Ascending aorta (tissue), 2 donors: ENCODE measurements around the gene SGIP1. TPM values are rescaled to one million over a fixed set of nuclear protein-coding genes. Genes with fewer than 3 reads are reported as not detected.

Experiments
- DNase-seq, 2 donors: peaks; one replicate each; pipeline ENCODE4 v3.0.0-alpha.2; 2019; ENCODE audit warnings: low spot score in 2 of 2
- H3K27ac ChIP-seq, 2 donors: fragments of 200-600 bp; sonication (generic); one replicate each; pipeline ENCODE4 v1.5.1; 2016 to 2017; ENCODE audit warnings: mild to moderate bottlenecking in 1 of 2
- H3K27me3 ChIP-seq: fragments of 200-600 bp; sonication (generic); one replicate; pipeline ENCODE4 v1.5.1; 2017
- H3K36me3 ChIP-seq, 2 donors: fragments of 200-600 bp; sonication (generic); one replicate each; pipeline ENCODE4 v1.5.1; 2016
- H3K4me1 ChIP-seq, 2 donors: fragments of 200-600 bp; sonication (generic); one replicate each; pipeline ENCODE4 v1.5.1; 2016 to 2017; ENCODE audit warnings: mild to moderate bottlenecking in 1 of 2
- H3K4me3 ChIP-seq, 2 donors: fragments of 200-600 bp; sonication (generic); one replicate each; pipeline ENCODE4 v1.5.1; 2016 to 2017; ENCODE audit warnings: mild to moderate bottlenecking in 1 of 2
- H3K9me3 ChIP-seq, 2 donors: fragments of 200-600 bp; sonication (generic); one replicate each; pipeline ENCODE4 v1.5.1; 2016
- CTCF ChIP-seq, 3 experiments: fragments of 200-600 bp in 2 of 3; fragments of 450-650 bp in 1 of 3; sonication (generic) in 2 of 3; IDR thresholded peaks; one replicate each; pipeline ENCODE4 v1.5.1; 2016 to 2019; ENCODE audit warnings: antibody characterized with exemption in 3 of 3, mild to moderate bottlenecking in 1 of 3, moderate library complexity in 1 of 3
- intact Hi-C: fragments of 100-400 bp; cut with DNase I; formaldehyde crosslinking; loops from one replicate; pipeline ENCODE4 v1.15.1; 2023
- total RNA-seq: library from RNA; depleted of rRNA; stranded (reverse); fragments of >200 nt; gene quantifications from one replicate; pipeline ENCODE4 v1.1.0, GENCODE V29; 2016

Gene SGIP1
- total RNA-seq, 1 donor from 2014 or later: 1.6 TPM

GRCh38 chr1:66503841-66504470, 30.0 kb upstream of the SGIP1 start:
- no peak overlapping the region for H3K4me3 ChIP-seq
- no peaks in the 10 kb centered on the region for H3K36me3 ChIP-seq
- intact Hi-C loops: loop anchor here (2.0 to 5.0 kb wide), 2 partner anchors 57 to 252 kb away; no protein-coding TSS in a partner anchor
- H3K4me1 ChIP-seq: no peaks in the 10 kb centered on the region
- H3K27me3 ChIP-seq: no peaks in the 10 kb centered on the region
- peak; percentile 41 to 65 (median 50) for TF ChIP-seq CTCF (IDR thresholded peaks at IDR 0.05)
- H3K27ac ChIP-seq: no peak overlapping the region
- DNase-seq: no peak
- H3K9me3 ChIP-seq: no peaks in the 10 kb centered on the region

- H3K27me3 ChIP-seq: no peaks in the 10 kb centered on the region
- no peaks in the 10 kb centered on the region for H3K36me3 ChIP-seq
- no peak for TF ChIP-seq CTCF (IDR thresholded peaks at IDR 0.05)
- no peaks in the 10 kb centered on the region for H3K4me1 ChIP-seq
- H3K9me3 ChIP-seq: no peaks in the 10 kb centered on the region
- intact Hi-C loops: loop anchor here (2.0 kb wide), 1 partner anchor 59 kb away; no protein-coding TSS in a partner anchor
- no peak for DNase-seq
- no peak overlapping the region for H3K27ac ChIP-seq
- H3K4me3 ChIP-seq: no peak overlapping the region
Observed at GRCh38 chr1:66505671-66506392, 28.1 kb upstream of the SGIP1 start.

- intact Hi-C loops: no loop called here
- Histone ChIP-seq H3K27ac (no peak overlapping the region), H3K4me3 (no peak overlapping the region), H3K9me3 (no peaks in the 10 kb centered on the region), H3K4me1 (no peaks in the 10 kb centered on the region), H3K36me3 (no peaks in the 10 kb centered on the region), H3K27me3 (no peaks in the 10 kb centered on the region)
- no peak for DNase-seq
- TF ChIP-seq CTCF (IDR thresholded peaks at IDR 0.05): no peak
Observed at GRCh38 chr1:66506393-66506687, 27.6 kb upstream of the SGIP1 start.

- H3K4me1 ChIP-seq: no peaks in the 10 kb centered on the region
- H3K9me3 ChIP-seq: no peaks in the 10 kb centered on the region
- no peak for DNase-seq
- H3K27ac ChIP-seq: no peak overlapping the region
- no peak overlapping the region for H3K4me3 ChIP-seq
- no peak for TF ChIP-seq CTCF (IDR thresholded peaks at IDR 0.05)
- H3K27me3 ChIP-seq: no peaks in the 10 kb centered on the region
- intact Hi-C loops: no loop called here
- no peaks in the 10 kb centered on the region for H3K36me3 ChIP-seq
Observed at GRCh38 chr1:66506991-66507390, 27.0 kb upstream of the SGIP1 start.

- intact Hi-C loops: no loop called here
- Histone ChIP-seq H3K36me3 (no peaks in the 10 kb centered on the region), H3K9me3 (peaks cover 0 to 6% of the 10 kb centered on the region in 2 donors), H3K27me3 (no peaks in the 10 kb centered on the region), H3K4me1 (no peaks in the 10 kb centered on the region), H3K4me3 (no peak overlapping the region), H3K27ac (no peak overlapping the region)
- no peak for DNase-seq
- TF ChIP-seq CTCF (IDR thresholded peaks at IDR 0.05): no peak
Observed at GRCh38 chr1:66510407-66510806, 23.5 kb upstream of the SGIP1 start.
